Keratinocyte (primary cell): ENCODE measurements around the gene CCDC86. TPM values are rescaled to one million over a fixed set of nuclear protein-coding genes. Genes with fewer than 3 reads are reported as not detected.

Experiments used
- DNase-seq: peaks from one replicate; pipeline ENCODE4 v3.0.0-alpha.2; 2011; ENCODE audit warnings: low read depth, missing footprints, low spot score
- FAIRE-seq: peaks from 2 replicates; lab custom pipeline; 2011; peaks lifted over from hg19 to GRCh38; lab: Jason Lieb, UNC
- H2AFZ ChIP-seq: 2 replicates; pipeline ENCODE4 v1.6.0; 2012; ENCODE audit warnings: low read length, control low read depth, inconsistent platforms; ENCODE audit not compliant: control insufficient read depth
- H3K27ac ChIP-seq: 2 replicates; pipeline ENCODE4 v1.5.1; 2011; ENCODE audit warnings: low read length; ENCODE audit not compliant: control insufficient read depth, insufficient read depth
- H3K27me3 ChIP-seq: 3 replicates; pipeline ENCODE4 v1.6.0; 2011; ENCODE audit warnings: low read length; ENCODE audit not compliant: control insufficient read depth, insufficient read depth; ENCODE audit errors: extremely low read depth
- H3K36me3 ChIP-seq, 2 experiments: 2 replicates in 1 of 2; 3 replicates in 1 of 2; pipeline ENCODE4 v1.5.1; 2011; ENCODE audit warnings: low read length in 2 of 2, mild to moderate bottlenecking in 1 of 2; ENCODE audit not compliant: control insufficient read depth in 2 of 2, insufficient read depth in 2 of 2; ENCODE audit errors: extremely low read depth in 1 of 2
- H3K4me1 ChIP-seq: 3 replicates; pipeline ENCODE4 v1.5.1; 2011; ENCODE audit warnings: low read length; ENCODE audit not compliant: control insufficient read depth, insufficient read depth; ENCODE audit errors: extremely low read depth
- H3K4me2 ChIP-seq: 3 replicates; pipeline ENCODE4 v1.6.0; 2011; ENCODE audit warnings: low read depth, low read length; ENCODE audit not compliant: control insufficient read depth, insufficient read depth; ENCODE audit errors: extremely low read depth
- H3K4me3 ChIP-seq, 3 experiments: fragments of 200-600 bp in 1 of 3; sonication (generic) in 1 of 3; 2 replicates in 2 of 3; 3 replicates in 1 of 3; pipeline ENCODE4 v1.5.1; 2011 to 2016; ENCODE audit warnings: low read length in 3 of 3, mild to moderate bottlenecking in 3 of 3, control low read depth in 2 of 3, inconsistent platforms in 1 of 3, low read depth in 1 of 3, mixed read lengths in 1 of 3, mixed run types in 1 of 3, moderate library complexity in 1 of 3; ENCODE audit not compliant: control insufficient read depth in 2 of 3, insufficient read depth in 2 of 3; ENCODE audit errors: extremely low read depth in 1 of 3
- H3K79me2 ChIP-seq: 2 replicates; pipeline ENCODE4 v1.6.0; 2012; ENCODE audit warnings: low read length; ENCODE audit not compliant: control insufficient read depth, insufficient read depth
- H3K9ac ChIP-seq: 3 replicates; pipeline ENCODE4 v1.6.0; 2011; ENCODE audit warnings: low read length; ENCODE audit not compliant: control insufficient read depth, insufficient read depth; ENCODE audit errors: extremely low read depth
- H3K9me1 ChIP-seq: 3 replicates; pipeline ENCODE4 v1.6.0; 2011; ENCODE audit warnings: low read length; ENCODE audit not compliant: control insufficient read depth, insufficient read depth; ENCODE audit errors: extremely low read depth
- H3K9me3 ChIP-seq: 2 replicates; pipeline ENCODE4 v1.5.1; 2012; ENCODE audit warnings: low read depth, low read length; ENCODE audit not compliant: control insufficient read depth
- H4K20me1 ChIP-seq: 3 replicates; pipeline ENCODE4 v1.6.0; 2011; ENCODE audit warnings: low read length; ENCODE audit not compliant: control insufficient read depth, insufficient read depth; ENCODE audit errors: extremely low read depth
- EZH2 ChIP-seq: IDR thresholded peaks from one replicate; pipeline ENCODE4 v1.6.1; 2012; ENCODE audit warnings: inconsistent platforms, mild to moderate bottlenecking, low read length, moderate library complexity
- dilution Hi-C: fragments of 300-500 bp; cut with MboI; formaldehyde crosslinking; loops from one replicate; pipeline ENCODE4 v1.7.0; 2020; ENCODE audit warnings: low sequenced_read_pairs; ENCODE audit not compliant: extremely low pct_ligation_motif_present
- polyA minus RNA-seq, 3 experiments: library from RNA; depleted of rRNA, polyadenylated mRNA; stranded (reverse); fragments of >200 nt; gene quantifications; 1 replicate in 1 of 3; 2 replicates in 1 of 3; 3 replicates in 1 of 3; pipeline ENCODE4 v1.2.3, GENCODE V29; 2011
- polyA plus RNA-seq, 5 experiments: library from polyadenylated mRNA; depleted of rRNA in 3 of 5; stranded (reverse) in 3 of 5; stranded (forward) in 1 of 5; unstranded in 1 of 5; fragments of >200 nt; gene quantifications; 1 replicate in 1 of 5; 2 replicates in 3 of 5; 3 replicates in 1 of 5; pipeline versions ENCODE4 v1.2.1 to v1.2.3, GENCODE V29; 2011 to 2012; ENCODE audit warnings: missing spikeins in 2 of 5, low read depth in 1 of 5, low replicate concordance in 1 of 5
- TF ChIP-seq, protein P1 (sequence below), 3 experiments: IDR thresholded peaks in 1 of 3; conservative IDR thresholded peaks in 1 of 3; optimal IDR thresholded peaks in 1 of 3; 2 replicates in 2 of 3; 3 replicates in 1 of 3; pipeline versions ENCODE3 to v1.5.1; 2011; ENCODE audit warnings: low read length in 3 of 3, mild to moderate bottlenecking in 3 of 3, moderate library complexity in 2 of 3, control low read depth in 1 of 3, inconsistent platforms in 1 of 3; ENCODE audit not compliant: insufficient read depth in 2 of 3; ENCODE audit errors: extremely low read depth in 1 of 3

CCDC86 gene, protein sequence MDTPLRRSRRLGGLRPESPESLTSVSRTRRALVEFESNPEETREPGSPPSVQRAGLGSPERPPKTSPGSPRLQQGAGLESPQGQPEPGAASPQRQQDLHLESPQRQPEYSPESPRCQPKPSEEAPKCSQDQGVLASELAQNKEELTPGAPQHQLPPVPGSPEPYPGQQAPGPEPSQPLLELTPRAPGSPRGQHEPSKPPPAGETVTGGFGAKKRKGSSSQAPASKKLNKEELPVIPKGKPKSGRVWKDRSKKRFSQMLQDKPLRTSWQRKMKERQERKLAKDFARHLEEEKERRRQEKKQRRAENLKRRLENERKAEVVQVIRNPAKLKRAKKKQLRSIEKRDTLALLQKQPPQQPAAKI
- polyA plus RNA-seq (21.4 to 44.1 TPM (median 29.3 TPM) in 3 replicates), polyA minus RNA-seq (14.2 to 21.0 TPM (median 15.8 TPM) in 3 replicates)
- 19.4 TPM for polyA plus RNA-seq (2011; ENCODE audit: low read depth)
- 26.5 and 37.3 TPM in 2 replicates for polyA plus RNA-seq (2011; cell fraction: cytosol; rRNA removed)
- 22.6 and 31.5 TPM in 2 replicates for polyA plus RNA-seq (2011; cell fraction: nucleus; rRNA removed)
- 27.3 and 52.5 TPM in 2 replicates for polyA plus RNA-seq (2012; ENCODE audit: low replicate concordance)
- 24.9 TPM for polyA minus RNA-seq (2011; cell fraction: cytosol; rRNA and poly(A)+ RNA removed)
- 7.6 and 9.7 TPM in 2 replicates for polyA minus RNA-seq (2011; cell fraction: nucleus; rRNA and poly(A)+ RNA removed)

DNA sequence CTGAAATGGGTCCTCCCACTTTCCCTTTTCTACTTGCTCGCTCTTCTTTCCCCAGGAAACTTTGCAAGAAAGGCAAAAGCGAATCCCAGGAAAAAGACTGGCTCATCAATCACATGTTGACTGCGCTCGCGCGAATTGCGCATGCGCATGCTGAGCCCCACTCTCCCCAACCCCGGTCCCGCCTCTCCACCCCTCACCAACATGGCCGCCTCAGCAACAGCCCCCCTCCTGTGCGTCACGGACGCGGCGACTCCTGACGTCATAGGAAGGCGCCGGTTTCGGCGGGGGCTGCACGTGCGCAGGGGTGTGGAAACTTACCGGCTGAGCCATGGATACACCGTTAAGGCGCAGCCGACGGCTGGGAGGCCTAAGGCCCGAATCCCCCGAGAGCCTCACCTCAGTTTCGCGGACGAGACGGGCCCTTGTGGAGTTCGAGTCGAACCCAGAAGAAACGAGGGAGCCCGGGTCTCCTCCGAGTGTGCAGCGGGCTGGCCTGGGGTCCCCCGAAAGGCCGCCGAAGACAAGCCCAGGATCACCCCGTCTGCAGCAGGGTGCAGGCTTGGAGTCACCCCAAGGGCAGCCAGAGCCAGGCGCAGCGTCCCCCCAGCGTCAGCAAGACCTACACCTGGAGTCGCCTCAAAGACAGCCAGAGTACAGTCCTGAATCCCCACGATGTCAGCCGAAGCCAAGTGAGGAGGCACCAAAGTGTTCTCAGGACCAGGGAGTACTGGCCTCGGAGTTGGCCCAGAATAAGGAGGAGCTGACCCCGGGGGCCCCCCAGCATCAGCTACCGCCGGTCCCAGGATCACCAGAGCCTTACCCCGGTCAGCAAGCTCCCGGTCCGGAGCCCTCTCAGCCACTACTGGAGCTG lies at the start of gene CCDC86:
CCDC86 (plus strand) TSS at position 317 of the 871 bp plus-strand sequence; CDS start at position 329, 12 bp downstream.
- H3K9me1 ChIP-seq = no peaks in the 10 kb centered on the region
- H3K79me2 ChIP-seq = peaks cover 44% of the 10 kb centered on the region
- peak within 1 kb of the TSS; percentile 94 for H2AFZ ChIP-seq
- H3K9me3 ChIP-seq = no peaks in the 10 kb centered on the region
- no peaks in the 10 kb centered on the region for H3K27me3 ChIP-seq
- H3K4me2 ChIP-seq = peak within 1 kb of the TSS; percentile 96
- dilution Hi-C loops = no loop called here
- peak within 1 kb of the TSS; percentile 95 for H3K27ac ChIP-seq
- peaks cover 8% of the 10 kb centered on the region for H4K20me1 ChIP-seq
- H3K9ac ChIP-seq = peak within 1 kb of the TSS; percentile 97
- TF ChIP-seq, protein P1, sequence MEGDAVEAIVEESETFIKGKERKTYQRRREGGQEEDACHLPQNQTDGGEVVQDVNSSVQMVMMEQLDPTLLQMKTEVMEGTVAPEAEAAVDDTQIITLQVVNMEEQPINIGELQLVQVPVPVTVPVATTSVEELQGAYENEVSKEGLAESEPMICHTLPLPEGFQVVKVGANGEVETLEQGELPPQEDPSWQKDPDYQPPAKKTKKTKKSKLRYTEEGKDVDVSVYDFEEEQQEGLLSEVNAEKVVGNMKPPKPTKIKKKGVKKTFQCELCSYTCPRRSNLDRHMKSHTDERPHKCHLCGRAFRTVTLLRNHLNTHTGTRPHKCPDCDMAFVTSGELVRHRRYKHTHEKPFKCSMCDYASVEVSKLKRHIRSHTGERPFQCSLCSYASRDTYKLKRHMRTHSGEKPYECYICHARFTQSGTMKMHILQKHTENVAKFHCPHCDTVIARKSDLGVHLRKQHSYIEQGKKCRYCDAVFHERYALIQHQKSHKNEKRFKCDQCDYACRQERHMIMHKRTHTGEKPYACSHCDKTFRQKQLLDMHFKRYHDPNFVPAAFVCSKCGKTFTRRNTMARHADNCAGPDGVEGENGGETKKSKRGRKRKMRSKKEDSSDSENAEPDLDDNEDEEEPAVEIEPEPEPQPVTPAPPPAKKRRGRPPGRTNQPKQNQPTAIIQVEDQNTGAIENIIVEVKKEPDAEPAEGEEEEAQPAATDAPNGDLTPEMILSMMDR (optimal IDR thresholded peaks at IDR 0.05 in 1 of 3, IDR thresholded peaks at IDR 0.05 in 1 of 3, conservative IDR thresholded peaks at IDR 0.05 in 1 of 3; ENCODE audit: extremely low read depth in 1 of 3, insufficient read depth in 2 of 3, low read length in 3 of 3) = no peak
- no peak for TF ChIP-seq EZH2
- peak within 1 kb of the TSS; percentile 72 to 96 (median 73) for H3K4me3 ChIP-seq
- FAIRE-seq = peak; percentile 39
- peaks cover 29% of the 10 kb centered on the region for H3K4me1 ChIP-seq
- peaks cover 2 to 10% of the 10 kb centered on the region in 2 experiments for H3K36me3 ChIP-seq
- DNase-seq = peak; percentile 86

DNA sequence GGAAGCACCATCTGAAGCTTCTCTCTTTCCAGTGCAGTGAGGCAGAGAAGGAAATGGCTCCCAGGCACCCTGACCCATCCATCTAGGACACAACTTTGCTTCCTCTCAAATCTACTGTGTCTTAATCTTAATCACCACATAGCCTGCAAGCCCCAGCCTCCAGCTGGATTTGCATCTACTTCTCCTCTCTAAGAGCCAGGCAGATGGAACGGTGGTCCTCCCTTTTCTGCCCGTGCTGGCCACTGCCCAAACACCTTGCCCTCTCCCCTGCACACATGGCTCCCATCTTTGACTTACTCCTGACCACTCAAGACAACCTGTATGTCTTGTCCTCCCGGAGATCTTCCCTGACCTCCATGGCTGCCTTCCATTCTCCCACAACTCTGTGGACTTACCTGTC lies 49.4 kb upstream of the CCDC86 start:
- no peaks in the 10 kb centered on the region for H4K20me1 ChIP-seq
- H3K27ac ChIP-seq = no peak overlapping the region
- H3K9me3 ChIP-seq = peaks cover 3% of the 10 kb centered on the region
- no peaks in the 10 kb centered on the region for H3K4me1 ChIP-seq
- H3K79me2 ChIP-seq = no peaks in the 10 kb centered on the region
- TF ChIP-seq, protein P1 (optimal IDR thresholded peaks at IDR 0.05 in 1 of 3, IDR thresholded peaks at IDR 0.05 in 1 of 3, conservative IDR thresholded peaks at IDR 0.05 in 1 of 3; ENCODE audit: extremely low read depth in 1 of 3, insufficient read depth in 2 of 3, low read length in 3 of 3) = no peak
- TF ChIP-seq EZH2 = no peak
- no peak overlapping the region for H3K4me3 ChIP-seq
- no peak for FAIRE-seq
- no peak overlapping the region for H2AFZ ChIP-seq
- H3K9ac ChIP-seq = no peak overlapping the region
- dilution Hi-C loops = no loop called here
- H3K9me1 ChIP-seq = no peaks in the 10 kb centered on the region
- DNase-seq = no peak
- H3K27me3 ChIP-seq = no peaks in the 10 kb centered on the region
- no peak overlapping the region for H3K4me2 ChIP-seq
- no peaks in the 10 kb centered on the region for H3K36me3 ChIP-seq
